ENCODE data around the gene FFAR4.
"Not testable (repeated sequence)": the region's sequence is repeated elsewhere in the genome, so short reads cannot be mapped to it uniquely, and the experiment has no call there.

Gene FFAR4

GRCh38 chr10:93566435-93567276 lies at the start of gene FFAR4:
Gene FFAR4, plus strand, starts transcription at chr10:93566665. Its CDS starts 56 bp downstream, at chr10:93566721.
- DNase-seq (ENCODE audit: low read depth), result no peak

DNA sequence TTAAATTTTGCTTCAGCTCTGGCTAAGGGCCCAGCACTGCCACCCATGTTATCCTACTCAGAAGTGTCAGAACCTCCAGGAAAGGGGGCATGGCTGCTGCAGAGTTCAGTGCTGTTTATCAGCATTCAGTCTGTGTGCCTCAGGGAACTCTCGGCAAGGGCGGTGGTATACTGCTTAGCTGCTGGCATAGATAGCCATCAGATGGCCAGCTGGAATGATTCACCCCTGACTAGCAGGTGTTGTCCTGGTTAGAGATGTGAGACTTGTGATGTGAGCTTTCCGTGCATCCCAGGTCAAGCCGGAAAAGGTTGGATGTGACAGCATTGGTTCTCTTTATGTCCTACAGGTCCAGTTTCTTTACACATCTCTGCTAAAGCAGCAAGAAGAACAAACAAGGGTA lies 47.9 kb upstream of the FFAR4 start:
- no peak for DNase-seq (ENCODE audit: low read depth)

GRCh38 chr10:93535293-93535692 lies 31.2 kb upstream of the FFAR4 start:
- no peak for DNase-seq (ENCODE audit: low read depth)

GRCh38 chr10:93540871-93541270 lies 25.6 kb upstream of the FFAR4 start:
- not testable (repeated sequence) for DNase-seq (ENCODE audit: low read depth)

DNA sequence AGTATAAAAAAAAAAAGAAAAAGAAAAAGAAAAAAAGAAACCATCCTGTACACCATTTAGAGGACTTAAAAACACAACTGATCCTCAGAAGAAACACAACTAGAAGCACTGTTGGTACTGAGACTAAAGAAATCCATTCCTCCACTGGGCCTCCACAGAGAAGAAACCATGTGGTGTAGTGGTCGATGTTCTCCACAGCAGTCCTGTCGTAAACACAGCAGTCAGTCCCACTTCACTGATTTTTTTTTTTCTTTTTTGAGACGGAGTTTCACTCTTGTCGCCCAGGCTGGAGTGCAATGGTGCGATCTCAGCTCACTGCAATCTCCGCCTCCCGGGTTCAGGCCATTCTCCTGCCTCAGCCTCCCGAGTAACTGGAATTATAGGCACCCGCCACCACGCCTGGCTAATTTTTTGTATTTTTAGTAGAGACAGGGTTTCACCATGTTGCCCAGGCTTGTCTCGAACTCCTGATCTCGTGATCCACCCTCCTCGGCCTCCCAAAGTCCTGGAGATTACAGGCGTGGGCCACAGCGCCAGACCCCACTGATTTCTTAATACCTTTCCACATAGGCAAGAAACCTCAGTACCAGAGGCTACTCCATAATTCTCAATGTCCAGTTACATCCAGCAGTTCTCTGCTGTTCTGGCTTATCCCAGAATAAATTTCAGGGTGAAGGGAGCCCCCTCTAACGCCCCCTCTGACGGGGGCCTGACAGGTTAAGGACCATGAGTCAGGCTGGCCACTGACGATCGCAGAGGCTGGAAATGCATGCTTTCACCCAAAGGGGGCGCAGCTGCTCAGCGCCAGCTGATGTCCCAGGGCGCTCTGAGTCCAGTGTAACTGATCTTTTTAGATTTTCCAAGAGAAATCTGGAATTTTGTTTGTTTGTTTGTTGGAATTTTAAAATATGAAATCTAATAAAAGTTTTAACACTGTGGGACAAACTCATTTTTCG lies 24.8 kb upstream of the FFAR4 start:
- no peak for DNase-seq (ENCODE audit: low read depth)

GRCh38 chr10:93542358-93542791 lies 24.1 kb upstream of the FFAR4 start:
- DNase-seq (ENCODE audit: low read depth), result no peak

DNA sequence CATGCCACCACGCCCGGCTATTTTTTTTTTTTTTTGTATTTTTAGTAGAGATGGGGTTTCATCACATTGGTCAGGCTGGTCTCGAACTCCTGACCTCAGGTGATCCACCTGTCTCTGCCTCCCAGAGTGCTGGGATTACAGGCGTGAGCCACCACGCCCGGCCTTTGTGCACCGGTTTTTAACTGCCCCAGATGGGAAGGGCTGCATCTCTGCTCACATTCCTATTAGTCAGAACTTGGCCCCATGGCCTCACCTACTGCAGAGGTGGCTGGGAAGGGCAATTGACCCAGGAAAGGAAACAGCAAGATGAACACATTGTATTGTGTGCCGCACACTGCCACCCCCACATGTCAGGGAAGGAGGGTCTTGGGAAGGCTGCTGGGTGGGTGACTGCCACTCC lies 19.5 kb upstream of the FFAR4 start:
- not testable (repeated sequence) for DNase-seq (ENCODE audit: low read depth)

DNA sequence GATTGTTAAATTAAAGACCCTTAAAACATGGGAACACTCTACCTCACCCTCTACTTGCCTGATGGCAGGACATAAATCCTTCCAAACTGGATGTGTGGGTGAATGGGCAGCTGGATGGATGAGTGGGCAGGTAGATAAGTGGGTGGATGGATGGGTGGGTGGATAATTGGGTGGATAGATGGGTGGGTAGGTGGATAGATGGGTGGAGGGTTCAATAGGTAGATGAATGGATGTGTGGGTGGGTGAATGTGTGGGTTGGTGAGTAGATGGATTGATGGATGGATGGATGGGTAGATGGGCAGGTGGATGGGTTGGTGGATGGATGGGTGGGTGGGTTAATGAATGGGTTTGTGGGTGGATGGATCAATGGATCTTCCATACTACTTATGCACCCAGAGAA lies 18.9 kb upstream of the FFAR4 start:
- DNase-seq (ENCODE audit: low read depth), result no peak

GRCh38 chr10:93548376-93549071 lies 17.9 kb upstream of the FFAR4 start:
- DNase-seq (ENCODE audit: low read depth), result no peak

- no peak for DNase-seq (ENCODE audit: low read depth)
Observed at GRCh38 chr10:93550606-93551005, 15.9 kb upstream of the FFAR4 start.

DNA sequence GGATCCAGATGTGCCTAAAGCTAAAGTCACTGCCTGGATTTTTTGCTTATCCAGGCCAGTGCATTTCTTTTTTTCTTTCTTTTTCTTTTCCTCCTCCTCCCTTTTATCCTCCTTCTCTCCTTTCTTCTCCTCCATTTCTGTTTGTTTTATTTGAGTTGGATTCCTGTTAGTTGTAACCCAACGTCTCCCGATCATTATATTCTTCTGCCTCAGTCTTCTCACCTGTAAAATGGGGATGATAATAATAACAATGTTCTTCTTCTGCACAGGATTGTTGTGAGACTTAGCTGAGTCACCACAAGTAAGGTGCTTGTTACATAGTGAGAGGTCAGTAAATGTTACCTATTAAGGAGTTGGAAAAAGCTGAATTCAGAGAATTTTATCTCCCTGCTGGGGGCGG lies 13.7 kb upstream of the FFAR4 start:
- no peak for DNase-seq (ENCODE audit: low read depth)

- no peak for DNase-seq (ENCODE audit: low read depth)
Observed at GRCh38 chr10:93553482-93554315, 12.8 kb upstream of the FFAR4 start.

DNA sequence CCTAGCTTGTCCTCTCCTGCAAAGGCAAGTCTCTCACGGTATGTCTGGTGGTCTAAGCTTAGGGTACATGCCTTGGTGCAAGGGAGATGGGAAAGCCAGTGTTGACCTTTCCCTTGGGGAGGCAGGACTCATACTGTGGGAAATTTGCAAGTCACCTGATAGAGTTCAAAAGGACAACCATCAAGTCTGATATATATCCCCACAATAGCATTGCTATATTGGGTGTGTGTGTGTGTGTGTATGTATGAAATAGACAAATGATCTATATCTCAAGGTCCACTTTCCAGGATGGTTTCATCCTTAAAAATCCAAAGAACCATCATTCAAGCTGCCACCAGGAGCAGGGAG lies 12.2 kb upstream of the FFAR4 start:
- DNase-seq (ENCODE audit: low read depth), result no peak

- DNase-seq (ENCODE audit: low read depth), result peak; percentile 2
Observed at GRCh38 chr10:93554760-93555432, 11.6 kb upstream of the FFAR4 start.

DNA sequence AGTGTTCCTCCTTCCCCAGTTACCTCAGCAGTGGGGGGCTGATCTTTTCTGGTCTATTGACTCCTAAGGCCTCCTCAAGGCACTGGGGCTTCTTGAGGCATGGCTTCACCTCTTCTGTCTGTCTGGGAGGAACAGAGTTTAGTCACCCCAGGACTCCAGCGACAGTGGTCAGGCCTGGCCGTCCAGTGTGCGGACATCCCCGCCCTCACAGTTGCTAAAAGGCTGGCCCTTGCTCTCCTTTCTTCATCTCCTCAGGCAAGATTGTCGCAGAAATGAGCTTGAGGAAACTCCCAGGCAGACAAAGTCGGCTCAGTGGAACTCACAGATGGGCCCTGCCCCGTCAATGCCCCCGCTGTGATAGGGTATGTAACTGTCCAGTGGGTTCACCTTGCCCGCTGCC lies 7.0 kb upstream of the FFAR4 start:
- DNase-seq (ENCODE audit: low read depth), result no peak

GRCh38 chr10:93560541-93560940 lies 5.9 kb upstream of the FFAR4 start:
- DNase-seq (ENCODE audit: low read depth), result no peak

DNA sequence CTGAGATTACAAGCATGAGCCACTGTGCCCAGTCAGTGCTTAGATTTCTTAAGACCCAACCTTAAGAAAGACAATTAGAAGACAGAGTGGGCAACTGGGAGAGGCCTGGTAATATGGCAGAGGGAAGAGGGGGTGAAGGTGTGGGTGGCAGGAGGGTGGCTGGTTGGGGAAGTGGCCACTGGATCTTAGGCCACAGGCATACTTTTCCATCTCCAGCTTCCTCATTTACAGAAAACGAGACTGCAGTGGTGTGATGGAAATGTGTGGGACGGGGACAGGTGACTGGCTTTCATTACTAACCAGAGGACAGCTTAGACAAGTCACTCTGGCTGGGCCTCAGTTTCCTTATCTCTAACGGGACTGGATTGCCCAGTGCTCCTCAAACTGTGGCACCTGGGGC lies 1.0 kb upstream of the FFAR4 start:
- DNase-seq (ENCODE audit: low read depth), result no peak

- no peak for DNase-seq (ENCODE audit: low read depth)
Observed at GRCh38 chr10:93567277-93568104, 1.0 kb downstream of the FFAR4 start.

GRCh38 chr10:93568105-93568390 lies 1.6 kb downstream of the FFAR4 start:
- no peak for DNase-seq (ENCODE audit: low read depth)

- no peak for DNase-seq (ENCODE audit: low read depth)
Observed at GRCh38 chr10:93570383-93570782, 3.9 kb downstream of the FFAR4 start.
